SK-N-SH (cell line): Measurements from ENCODE around the gene DCAF11. TPM values are rescaled to one million over a fixed set of nuclear protein-coding genes. Genes with fewer than 3 reads are reported as not detected.
A peak's percentile ranks its signal among the peaks of the same experiment; 100 is the strongest.

Source experiments
- CTCF ChIA-PET: fragments of 300-600, 350-600 bp; formaldehyde crosslinking; extraction: SDS; loops from one replicate; lab custom pipeline; 2021; lab: Yijun Ruan, JAX
- POLR2A ChIA-PET: fragments of 350-600 bp; sonication (Branson Sonifier 250); formaldehyde crosslinking; extraction: SDS; loops from one replicate; lab custom pipeline; 2020; ENCODE audit warnings: antibody characterized with exemption, inconsistent platforms; lab: Yijun Ruan, JAX
- DNase-seq: peaks from one replicate; pipeline ENCODE4 v3.0.0; 2012
- H2AFZ ChIP-seq: fragments of 200-600 bp; sonication (generic); 2 replicates; pipeline ENCODE4 v1.8.1; 2016; ENCODE audit warnings: antibody characterized with exemption, mild to moderate bottlenecking, low read depth
- H3F3A ChIP-seq: fragments of 200-600 bp; sonication (generic); replicated peaks from 2 replicates; pipeline ENCODE3; 2016; ENCODE audit warnings: antibody characterized with exemption, mild to moderate bottlenecking; ENCODE audit not compliant: insufficient read depth
- H3K27ac ChIP-seq, 2 experiments: fragments of 200-500 bp in 1 of 2; fragments of 200-600 bp in 1 of 2; sonication (Bioruptor generic) in 1 of 2; sonication (generic), shearing (Covaris generic) in 1 of 2; 2 replicates each; pipeline versions ENCODE4 v1.5.1 to v1.6.1; 2014 to 2016; ENCODE audit warnings: low read depth in 2 of 2, inconsistent platforms in 1 of 2, low read length in 1 of 2, mild to moderate bottlenecking in 1 of 2, mixed read lengths in 1 of 2
- H3K27me3 ChIP-seq: fragments of 200-600 bp; sonication (generic), shearing (Covaris generic); 2 replicates; pipeline ENCODE4 v1.6.1; 2016; ENCODE audit warnings: mixed run types; ENCODE audit not compliant: insufficient read depth
- H3K36me3 ChIP-seq, 2 experiments: fragments of 200-500 bp in 1 of 2; fragments of 200-600 bp in 1 of 2; sonication (Bioruptor generic) in 1 of 2; sonication (generic) in 1 of 2; replicated peaks in 1 of 2; 2 replicates each; pipeline versions ENCODE3 to v1.5.1; 2014 to 2016; ENCODE audit warnings: low read length in 1 of 2, mild to moderate bottlenecking in 1 of 2; ENCODE audit not compliant: insufficient read depth in 2 of 2, control insufficient read depth in 1 of 2
- H3K4me1 ChIP-seq, 2 experiments: fragments of 200-500 bp in 1 of 2; fragments of 200-600 bp in 1 of 2; sonication (Bioruptor generic) in 1 of 2; sonication (generic), shearing (Covaris generic) in 1 of 2; 2 replicates each; pipeline versions ENCODE4 v1.5.1 to v1.6.1; 2014 to 2016; ENCODE audit warnings: low read depth in 1 of 2, low read length in 1 of 2, mixed run types in 1 of 2; ENCODE audit not compliant: insufficient read depth in 2 of 2, control insufficient read depth in 1 of 2
- H3K4me2 ChIP-seq: fragments of 200-600 bp; sonication (generic), shearing (Covaris generic); 2 replicates; pipeline ENCODE4 v1.6.1; 2017; ENCODE audit warnings: mixed run types
- H3K4me3 ChIP-seq, 2 experiments: fragments of 200-500 bp in 1 of 2; fragments of 200-600 bp in 1 of 2; sonication (Bioruptor generic) in 1 of 2; sonication (generic), shearing (Covaris generic) in 1 of 2; 2 replicates each; pipeline versions ENCODE4 v1.5.1 to v1.8.1; 2014 to 2016; ENCODE audit warnings: low read depth in 2 of 2, inconsistent platforms in 1 of 2, low read length in 1 of 2, mild to moderate bottlenecking in 1 of 2, mixed read lengths in 1 of 2, moderate library complexity in 1 of 2
- H3K79me2 ChIP-seq: fragments of 200-600 bp; sonication (generic); 2 replicates; pipeline ENCODE4 v1.8.1; 2017; ENCODE audit warnings: mild to moderate bottlenecking; ENCODE audit not compliant: insufficient read depth
- H3K9ac ChIP-seq: fragments of 200-600 bp; sonication (generic); 2 replicates; pipeline ENCODE4 v1.6.1; 2017; ENCODE audit warnings: mixed run types
- H3K9me2 ChIP-seq: fragments of 200-600 bp; sonication (generic); 2 replicates; pipeline ENCODE4 v1.6.1; 2017; ENCODE audit warnings: mixed run types
- H3K9me3 ChIP-seq: fragments of 200-600 bp; sonication (generic); 2 replicates; pipeline ENCODE4 v1.6.1; 2017; ENCODE audit warnings: mixed run types, mild to moderate bottlenecking, moderate library complexity
- H4K20me1 ChIP-seq: fragments of 200-600 bp; sonication (generic); 2 replicates; pipeline ENCODE4 v1.6.1; 2017; ENCODE audit warnings: mild to moderate bottlenecking, mixed run types; ENCODE audit not compliant: insufficient read depth
- CTCF ChIP-seq: fragments of 200-600 bp; sonication (generic); IDR thresholded peaks from 2 replicates; pipeline ENCODE4 v1.6.1; 2017; ENCODE audit warnings: antibody characterized with exemption, mild to moderate bottlenecking, moderate library complexity
- EP300 ChIP-seq, 2 experiments: IDR thresholded peaks; 2 replicates each; pipeline versions ENCODE4 v1.4.0 to v1.6.1; 2012; ENCODE audit warnings: borderline replicate concordance in 1 of 2, low read depth in 1 of 2, low read length in 1 of 2
- FOXJ3 ChIP-seq: sonication (generic); formaldehyde crosslinking; IDR thresholded peaks from 2 replicates; pipeline ENCODE4 v1.5.1; 2020; ENCODE audit warnings: mild to moderate bottlenecking, missing genetic modification reagents
- GATA2 ChIP-seq: sonication (generic); formaldehyde crosslinking; IDR thresholded peaks from 2 replicates; pipeline ENCODE4 v1.5.0; 2020; ENCODE audit warnings: mild to moderate bottlenecking, missing genetic modification reagents
- MAX ChIP-seq: IDR thresholded peaks from 2 replicates; pipeline ENCODE4 v1.4.0; 2012; ENCODE audit warnings: low read depth
- MEF2A ChIP-seq: IDR thresholded peaks from 2 replicates; pipeline ENCODE4 v1.4.0; 2012; ENCODE audit warnings: low read depth, borderline replicate concordance
- MXI1 ChIP-seq: IDR thresholded peaks from 2 replicates; pipeline ENCODE4 v1.6.1; 2012; ENCODE audit warnings: mild to moderate bottlenecking, low read depth, low read length, improper control_type of control experiment
- NRF1 ChIP-seq: IDR thresholded peaks from 2 replicates; pipeline ENCODE4 v1.6.1; 2012; ENCODE audit warnings: low read depth, mild to moderate bottlenecking, low read length
- RAD21 ChIP-seq: IDR thresholded peaks from 2 replicates; pipeline ENCODE4 v1.6.1; 2012; ENCODE audit warnings: mild to moderate bottlenecking, low read length
- RFX5 ChIP-seq: IDR thresholded peaks from 2 replicates; pipeline ENCODE4 v1.6.1; 2012; ENCODE audit warnings: mild to moderate bottlenecking, improper control_type of control experiment, low read length
- SIN3A ChIP-seq: IDR thresholded peaks from 2 replicates; pipeline ENCODE4 v1.6.1; 2012; ENCODE audit warnings: low read depth, mild to moderate bottlenecking, low read length, moderate library complexity, borderline replicate concordance
- SMC3 ChIP-seq: IDR thresholded peaks from 2 replicates; pipeline ENCODE4 v1.6.1; 2012; ENCODE audit warnings: low read depth, low read length, improper control_type of control experiment
- TEAD4 ChIP-seq: IDR thresholded peaks from 2 replicates; pipeline ENCODE4 v1.4.0; 2012; ENCODE audit warnings: mild to moderate bottlenecking, borderline replicate concordance; ENCODE audit not compliant: insufficient read depth
- USF1 ChIP-seq: IDR thresholded peaks from 2 replicates; pipeline ENCODE4 v1.4.0; 2012; ENCODE audit warnings: low read depth, borderline replicate concordance
- USF2 ChIP-seq: fragments of 150-350 bp; IDR thresholded peaks from 2 replicates; pipeline ENCODE4 v1.6.1; 2017; ENCODE audit warnings: antibody characterized with exemption, low read length, low read depth, borderline replicate concordance
- WGBS: methylation state at CpG from one replicate; pipeline ENCODE4 v1.1.6; 2017; ENCODE audit warnings: low lambda C conversion rate; 5-methylcytosine and 5-hydroxymethylcytosine counted together
- polyA plus RNA-seq, 3 experiments: library from polyadenylated mRNA; depleted of rRNA; stranded (reverse); fragments of >200 nt; gene quantifications; 2 replicates each; pipeline ENCODE4 v1.2.3, GENCODE V29; 2012
- TF ChIP-seq, protein P1 (sequence below): fragments of 150-350 bp; IDR thresholded peaks from 2 replicates; pipeline ENCODE4 v1.6.1; 2016; ENCODE audit warnings: mild to moderate bottlenecking, low read depth, low read length

The DCAF11 gene
- polyA plus RNA-seq, 1 of the 3 experiments (the other 2 are of a cell fraction) = 34.6 TPM

GRCh38 chr14:24067133-24068082 lies 47.2 kb upstream of the DCAF11 start:
- CTCF ChIA-PET = interaction anchor here (1.3 to 42.8 kb wide), 5 partner anchors 8 to 94 kb away, joined by 3 to 1159 read pairs (median 9); partner anchors contain the start of genes IRF9 and PCK2
- 78% methylated on average over 12 of the region's 12 CpGs for WGBS
- no peaks in the 10 kb centered on the region for H3K36me3 ChIP-seq

More at GRCh38 chr14:24067133-24068082, 47.2 kb upstream of the DCAF11 start:
- no peak overlapping the region for H3K9ac ChIP-seq
- no peak overlapping the region for H2AFZ ChIP-seq
- H3K9me3 ChIP-seq = no peaks in the 10 kb centered on the region
- POLR2A ChIA-PET = interaction anchor here (0.7 kb wide), 2 partner anchors 13 to 15 kb away, joined by 3 read pairs; no protein-coding TSS in a partner anchor
- H4K20me1 ChIP-seq = no peaks in the 10 kb centered on the region
- peak; percentile 21 for DNase-seq
- no peak for TF ChIP-seq GATA2
- no peak for TF ChIP-seq USF1
- no peak for TF ChIP-seq MAX
- TF ChIP-seq TEAD4 = no peak
- no peak for TF ChIP-seq SMC3
- no peak for TF ChIP-seq EP300 (IDR thresholded peaks at IDR 0.05; ENCODE audit: borderline replicate concordance in 1 of 2, low read depth in 1 of 2, low read length in 1 of 2)
- no peak for TF ChIP-seq MEF2A
- TF ChIP-seq RFX5 = no peak
- TF ChIP-seq FOXJ3 (CRISPR knock-in tag) = no peak
- TF ChIP-seq RAD21 = no peak
- TF ChIP-seq USF2 = no peak
- TF ChIP-seq, protein P1, sequence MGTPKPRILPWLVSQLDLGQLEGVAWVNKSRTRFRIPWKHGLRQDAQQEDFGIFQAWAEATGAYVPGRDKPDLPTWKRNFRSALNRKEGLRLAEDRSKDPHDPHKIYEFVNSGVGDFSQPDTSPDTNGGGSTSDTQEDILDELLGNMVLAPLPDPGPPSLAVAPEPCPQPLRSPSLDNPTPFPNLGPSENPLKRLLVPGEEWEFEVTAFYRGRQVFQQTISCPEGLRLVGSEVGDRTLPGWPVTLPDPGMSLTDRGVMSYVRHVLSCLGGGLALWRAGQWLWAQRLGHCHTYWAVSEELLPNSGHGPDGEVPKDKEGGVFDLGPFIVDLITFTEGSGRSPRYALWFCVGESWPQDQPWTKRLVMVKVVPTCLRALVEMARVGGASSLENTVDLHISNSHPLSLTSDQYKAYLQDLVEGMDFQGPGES = no peak
- TF ChIP-seq MXI1 = no peak
- no peak for TF ChIP-seq SIN3A
- TF ChIP-seq CTCF = no peak
- TF ChIP-seq NRF1 = no peak
- no peak overlapping the region for H3K27ac ChIP-seq
- no peak overlapping the region for H3K4me2 ChIP-seq
- H3K4me1 ChIP-seq = no peaks in the 10 kb centered on the region; a peak in 1 of 4 replicates
- no peaks in the 10 kb centered on the region for H3K79me2 ChIP-seq
- H3K9me2 ChIP-seq = no peaks in the 10 kb centered on the region
- no peaks in the 10 kb centered on the region; the same call in 1 of the 2 replicates for H3K27me3 ChIP-seq
- no peaks in the 10 kb centered on the region for H3F3A ChIP-seq
- no peak overlapping the region for H3K4me3 ChIP-seq
